Uterus (tissue), 4 donors: ENCODE data around the gene CCDC171. TPM values are rescaled to one million over a fixed set of nuclear protein-coding genes. Genes with fewer than 3 reads are reported as not detected.

Source experiments
- DNase-seq, 2 donors: peaks; one replicate each; pipeline ENCODE4 v3.0.0-alpha.2; 2019 to 2020
- H3K27ac ChIP-seq, 2 donors: fragments of 200-600 bp; sonication (generic); 1 replicate in 1 of 2; 2 replicates in 1 of 2; pipeline ENCODE4 v1.5.1; 2016 to 2018
- H3K27me3 ChIP-seq, 2 donors: fragments of 200-600 bp; sonication (generic); one replicate each; pipeline ENCODE4 v1.5.1; 2018 to 2019; ENCODE audit warnings: control low read depth in 1 of 2
- H3K36me3 ChIP-seq, 2 donors: fragments of 200-600 bp; sonication (generic); one replicate each; pipeline ENCODE4 v1.5.1; 2019; ENCODE audit warnings: control low read depth in 1 of 2
- H3K4me1 ChIP-seq, 2 donors: fragments of 200-600 bp; sonication (generic); one replicate each; pipeline ENCODE4 v1.5.1; 2018 to 2019; ENCODE audit warnings: control low read depth in 1 of 2
- H3K4me3 ChIP-seq, 2 donors: fragments of 200-600 bp; sonication (generic); 1 replicate in 1 of 2; 2 replicates in 1 of 2; pipeline ENCODE4 v1.5.1; 2018 to 2019; ENCODE audit warnings: mild to moderate bottlenecking in 1 of 2
- H3K9me3 ChIP-seq, 2 donors: fragments of 200-600 bp; sonication (generic); one replicate each; pipeline ENCODE4 v1.5.1; 2019; ENCODE audit warnings: control low read depth in 1 of 2
- POLR2A ChIP-seq, 2 donors: fragments of 450-650 bp; IDR thresholded peaks; one replicate each; pipeline ENCODE4 v1.6.1; 2016; ENCODE audit warnings: antibody characterized with exemption in 2 of 2, mild to moderate bottlenecking in 1 of 2, moderate library complexity in 1 of 2
- intact Hi-C: fragments of 100-400 bp; cut with DNase I; formaldehyde crosslinking; loops from one replicate; pipeline ENCODE4 v1.15.1; 2023; ENCODE audit warnings: low total_unique reads
- total RNA-seq, 4 donors: library from RNA; depleted of rRNA in 3 of 4; stranded (reverse); fragments of >200 nt in 3 of 4; gene quantifications; one replicate each; pipeline versions ENCODE4 v1.1.0 to v1.2.4, GENCODE V29; 2014 to 2023
- TF ChIP-seq, protein P1 (sequence below), 4 experiments: fragments of 200-600 bp in 2 of 4; fragments of 450-650 bp in 2 of 4; sonication (generic) in 2 of 4; IDR thresholded peaks; one replicate each; pipeline ENCODE4 v1.5.1; 2016 to 2019; ENCODE audit warnings: antibody characterized with exemption in 4 of 4, mild to moderate bottlenecking in 2 of 4, moderate library complexity in 1 of 4
- donor health status: DM: yes; HTN: yes; CAD: no.

CCDC171 gene
- total RNA-seq, 4 donors from 2014 or later = 15.6 to 45.6 (median 26.4) TPM

DNA sequence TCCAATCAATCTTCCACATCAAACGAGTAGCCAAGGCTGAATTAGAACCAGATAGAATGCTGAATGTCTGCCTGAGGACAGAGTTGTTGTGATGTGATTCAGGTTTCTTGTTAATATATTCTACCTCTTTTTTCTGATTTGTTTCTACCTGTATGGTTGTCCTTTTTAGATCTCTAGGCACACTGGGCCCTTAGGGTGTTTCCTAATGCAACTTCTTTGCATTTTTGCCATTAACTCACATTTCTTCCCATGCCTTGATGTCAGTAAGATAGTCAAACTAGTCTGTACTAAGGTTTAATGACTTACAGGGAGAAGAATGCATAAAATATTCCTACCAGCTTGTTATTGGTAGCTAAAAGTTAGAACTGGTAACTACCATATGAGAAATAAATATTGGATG, 413.6 kb downstream of the CCDC171 start:
- no peak overlapping the region for H3K4me3 ChIP-seq
- intact Hi-C loops = no loop called here
- no peak for DNase-seq
- no peaks in the 10 kb centered on the region for H3K4me1 ChIP-seq
- no peaks in the 10 kb centered on the region for H3K27me3 ChIP-seq
- H3K36me3 ChIP-seq = no peaks in the 10 kb centered on the region
- peak overlapping the region in 1 of 2 donors; percentile 12 for H3K27ac ChIP-seq
- no peaks in the 10 kb centered on the region for H3K9me3 ChIP-seq
- TF ChIP-seq, protein P1, sequence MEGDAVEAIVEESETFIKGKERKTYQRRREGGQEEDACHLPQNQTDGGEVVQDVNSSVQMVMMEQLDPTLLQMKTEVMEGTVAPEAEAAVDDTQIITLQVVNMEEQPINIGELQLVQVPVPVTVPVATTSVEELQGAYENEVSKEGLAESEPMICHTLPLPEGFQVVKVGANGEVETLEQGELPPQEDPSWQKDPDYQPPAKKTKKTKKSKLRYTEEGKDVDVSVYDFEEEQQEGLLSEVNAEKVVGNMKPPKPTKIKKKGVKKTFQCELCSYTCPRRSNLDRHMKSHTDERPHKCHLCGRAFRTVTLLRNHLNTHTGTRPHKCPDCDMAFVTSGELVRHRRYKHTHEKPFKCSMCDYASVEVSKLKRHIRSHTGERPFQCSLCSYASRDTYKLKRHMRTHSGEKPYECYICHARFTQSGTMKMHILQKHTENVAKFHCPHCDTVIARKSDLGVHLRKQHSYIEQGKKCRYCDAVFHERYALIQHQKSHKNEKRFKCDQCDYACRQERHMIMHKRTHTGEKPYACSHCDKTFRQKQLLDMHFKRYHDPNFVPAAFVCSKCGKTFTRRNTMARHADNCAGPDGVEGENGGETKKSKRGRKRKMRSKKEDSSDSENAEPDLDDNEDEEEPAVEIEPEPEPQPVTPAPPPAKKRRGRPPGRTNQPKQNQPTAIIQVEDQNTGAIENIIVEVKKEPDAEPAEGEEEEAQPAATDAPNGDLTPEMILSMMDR (IDR thresholded peaks at IDR 0.05) = no peak
- TF ChIP-seq POLR2A (IDR thresholded peaks at IDR 0.05) = no peak

DNA sequence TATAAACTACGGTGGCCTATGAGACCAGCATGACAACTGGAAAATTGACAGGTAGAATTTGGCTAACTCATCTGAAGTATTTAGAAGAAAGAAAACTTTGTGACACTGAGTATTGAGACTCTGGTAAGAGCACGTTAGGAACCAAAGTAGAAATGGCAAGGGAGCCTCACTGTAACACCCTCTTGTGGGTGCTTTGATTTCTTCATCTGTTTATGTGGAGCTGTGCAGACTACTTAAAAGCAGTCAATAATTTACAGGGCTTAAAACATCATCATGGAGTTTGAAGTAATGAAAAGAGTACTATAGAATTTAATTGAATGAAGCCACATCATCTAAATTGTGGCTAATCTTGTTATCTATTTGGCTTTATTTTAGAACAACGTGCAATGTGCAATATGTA, 414.2 kb downstream of the CCDC171 start:
- intact Hi-C loops = no loop called here
- Histone ChIP-seq H3K27me3 (no peaks in the 10 kb centered on the region), H3K4me1 (no peaks in the 10 kb centered on the region), H3K4me3 (no peak overlapping the region), H3K36me3 (no peaks in the 10 kb centered on the region), H3K27ac (peak overlapping the region in 1 of 2 donors; percentile 16), H3K9me3 (no peaks in the 10 kb centered on the region)
- TF ChIP-seq POLR2A (IDR thresholded peaks at IDR 0.05) = no peak
- TF ChIP-seq, protein P1 (IDR thresholded peaks at IDR 0.05) = peak in 2 of 4 experiments; percentile 23 to 35
- no peak for DNase-seq

DNA sequence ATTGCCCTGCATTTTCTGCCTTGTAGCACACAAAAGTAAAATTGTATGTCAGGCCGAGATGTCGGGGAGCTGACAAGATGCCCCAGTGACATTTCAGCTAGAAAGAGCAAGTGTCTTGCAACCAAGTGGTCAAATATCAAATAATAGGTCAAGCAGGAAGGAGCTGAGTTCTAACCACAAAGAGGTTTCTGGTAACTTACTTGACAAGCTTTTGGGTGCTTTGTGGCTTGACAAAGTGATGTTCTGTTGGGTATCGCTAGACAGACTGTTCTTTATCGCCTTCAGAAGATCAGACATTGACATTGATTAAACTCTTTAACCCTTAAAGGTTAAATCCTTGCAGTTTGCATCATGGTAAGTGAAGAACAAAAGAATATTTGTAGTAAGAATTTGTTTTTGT, 419.9 kb downstream of the CCDC171 start:
- no peaks in the 10 kb centered on the region for H3K4me1 ChIP-seq
- intact Hi-C loops = no loop called here
- no peak for DNase-seq
- no peak overlapping the region for H3K4me3 ChIP-seq
- H3K27me3 ChIP-seq = no peaks in the 10 kb centered on the region
- no peak overlapping the region for H3K27ac ChIP-seq
- no peaks in the 10 kb centered on the region for H3K9me3 ChIP-seq
- H3K36me3 ChIP-seq = no peaks in the 10 kb centered on the region
- no peak for TF ChIP-seq POLR2A (IDR thresholded peaks at IDR 0.05)
- TF ChIP-seq, protein P1 (IDR thresholded peaks at IDR 0.05) = no peak

DNA sequence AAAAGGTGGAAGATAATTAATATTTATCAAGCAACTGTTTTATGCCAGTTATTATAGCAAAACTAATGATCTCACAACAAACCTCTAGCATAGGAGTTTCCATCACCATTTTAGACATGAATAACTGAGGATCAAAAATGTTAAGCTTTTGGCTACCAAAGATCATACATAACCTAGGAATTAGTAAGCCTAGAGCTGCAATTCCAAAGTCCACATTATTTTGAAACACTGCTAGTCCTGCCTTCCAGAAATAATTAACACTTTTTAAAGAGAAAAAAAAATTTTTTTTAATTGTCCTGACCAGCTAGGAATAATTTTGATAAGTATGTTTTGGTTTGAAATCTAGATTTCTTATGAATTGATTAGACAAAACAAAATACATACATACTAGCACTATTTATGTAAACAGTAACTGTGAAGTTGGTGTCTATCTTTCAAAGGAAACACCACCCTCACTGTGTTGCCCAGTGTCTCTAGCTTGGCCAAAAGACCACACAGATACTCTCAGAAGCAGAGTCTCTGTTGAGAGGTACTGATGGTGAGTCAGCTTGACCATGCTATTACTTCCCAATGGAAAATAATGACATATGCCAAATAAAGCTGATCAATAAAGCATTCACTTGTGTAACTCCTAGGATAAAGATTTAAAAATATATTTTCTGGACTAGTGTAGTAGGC, 422.4 kb downstream of the CCDC171 start:
- Histone ChIP-seq H3K9me3 (no peaks in the 10 kb centered on the region), H3K27me3 (no peaks in the 10 kb centered on the region), H3K36me3 (no peaks in the 10 kb centered on the region), H3K27ac (no peak overlapping the region), H3K4me1 (no peaks in the 10 kb centered on the region), H3K4me3 (no peak overlapping the region)
- no peak for DNase-seq
- TF ChIP-seq, protein P1 (IDR thresholded peaks at IDR 0.05) = no peak
- TF ChIP-seq POLR2A (IDR thresholded peaks at IDR 0.05) = no peak
- intact Hi-C loops = no loop called here

DNA sequence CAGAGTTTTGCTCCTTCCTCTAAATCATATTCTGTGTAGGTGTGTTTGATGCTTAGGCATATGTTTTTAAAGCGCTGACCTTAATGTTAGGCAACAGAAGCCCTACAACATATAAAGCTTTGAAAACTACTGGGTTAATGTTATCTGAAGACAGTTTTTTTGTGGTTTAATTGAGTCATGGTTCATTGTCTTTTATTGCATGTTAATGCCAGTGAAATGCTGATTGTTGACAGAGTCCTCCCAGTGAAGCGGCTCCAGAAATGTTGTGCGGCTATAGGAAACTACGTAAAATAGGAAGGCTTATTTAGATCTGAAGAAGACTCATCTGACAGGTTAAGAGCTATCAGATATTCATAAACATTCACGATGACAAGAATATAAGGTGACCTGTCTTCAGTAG, 424.6 kb downstream of the CCDC171 start:
- Histone ChIP-seq H3K4me3 (no peak overlapping the region), H3K36me3 (no peaks in the 10 kb centered on the region), H3K27ac (no peak overlapping the region), H3K27me3 (no peaks in the 10 kb centered on the region), H3K4me1 (no peaks in the 10 kb centered on the region), H3K9me3 (no peaks in the 10 kb centered on the region)
- intact Hi-C loops = no loop called here
- no peak for DNase-seq
- TF ChIP-seq, protein P1 (IDR thresholded peaks at IDR 0.05) = no peak
- TF ChIP-seq POLR2A (IDR thresholded peaks at IDR 0.05) = no peak
